ENCODE results near the gene KIF6. TPM values are rescaled to one million over a fixed set of nuclear protein-coding genes. Genes with fewer than 3 reads are reported as not detected.

KIF6 gene
- total RNA-seq, 1 donor from 2014 or later = 2.7 TPM

- H3K79me2 ChIP-seq (ENCODE audit: low read depth) = no peaks in the 10 kb centered on the region
- no peak overlapping the region for H2AFZ ChIP-seq (replicated peaks)
- no peaks in the 10 kb centered on the region for H3K9me3 ChIP-seq (ENCODE audit: low read depth)
- no peak overlapping the region for H3K4me2 ChIP-seq
- no peaks in the 10 kb centered on the region for H3K27me3 ChIP-seq
- no peak overlapping the region for H3K27ac ChIP-seq
- H3F3A ChIP-seq (ENCODE audit: low read depth) = no peaks in the 10 kb centered on the region
- H3K4me1 Mint-ChIP-seq = peaks cover 3% of the 10 kb centered on the region
- no peak overlapping the region for H3K9ac ChIP-seq
- no peaks in the 10 kb centered on the region for H3K36me3 Mint-ChIP-seq
- H3K4me3 ChIP-seq = no peak overlapping the region
- DNase-seq (ENCODE audit: low spot score) = no peak
- no peaks in the 10 kb centered on the region for H3K27me3 Mint-ChIP-seq (ENCODE audit: insufficient read depth, low read depth)
- H3K36me3 ChIP-seq = no peaks in the 10 kb centered on the region
- no peaks in the 10 kb centered on the region for H4K20me1 ChIP-seq (ENCODE audit: low read depth)
- H3K27ac Mint-ChIP-seq = no peak overlapping the region
- H3K4me3 Mint-ChIP-seq = no peak overlapping the region
- H3K9me3 Mint-ChIP-seq = no peaks in the 10 kb centered on the region
- TF ChIP-seq CTCF (IDR thresholded peaks at IDR 0.05) = no peak
- TF ChIP-seq EZH2phosphoT487 (IDR thresholded peaks at IDR 0.05) = no peak
- no peaks in the 10 kb centered on the region for H3K4me1 ChIP-seq
These were observed 147.6 kb downstream of the KIF6 start for GRCh38 chr6:39577446-39578165.

- no peak overlapping the region for H2AFZ ChIP-seq (replicated peaks)
- no peaks in the 10 kb centered on the region for H3K9me3 Mint-ChIP-seq
- no peaks in the 10 kb centered on the region for H3K79me2 ChIP-seq (ENCODE audit: low read depth)
- H4K20me1 ChIP-seq (ENCODE audit: low read depth) = no peaks in the 10 kb centered on the region
- no peak overlapping the region for H3K9ac ChIP-seq
- peaks cover 3% of the 10 kb centered on the region for H3K4me1 Mint-ChIP-seq
- H3K27ac ChIP-seq = no peak overlapping the region
- H3K4me3 ChIP-seq = no peak overlapping the region
- no peaks in the 10 kb centered on the region for H3K4me1 ChIP-seq
- H3F3A ChIP-seq (ENCODE audit: low read depth) = no peaks in the 10 kb centered on the region
- TF ChIP-seq EZH2phosphoT487 (IDR thresholded peaks at IDR 0.05) (no peak), EZH2 (IDR thresholded peaks at IDR 0.05) (no peak), CTCF (IDR thresholded peaks at IDR 0.05) (no peak)
- H3K9me3 ChIP-seq (ENCODE audit: low read depth) = no peaks in the 10 kb centered on the region
- no peak overlapping the region for H3K4me3 Mint-ChIP-seq
- H3K27me3 Mint-ChIP-seq (ENCODE audit: insufficient read depth, low read depth) = no peaks in the 10 kb centered on the region
- no peaks in the 10 kb centered on the region for H3K36me3 ChIP-seq
- no peak for DNase-seq (ENCODE audit: low spot score)
- H3K4me2 ChIP-seq = no peak overlapping the region
- H3K36me3 Mint-ChIP-seq = no peaks in the 10 kb centered on the region
- no peaks in the 10 kb centered on the region for H3K27me3 ChIP-seq
- H3K27ac Mint-ChIP-seq = no peak overlapping the region
These were observed 148.5 kb downstream of the KIF6 start for GRCh38 chr6:39576556-39577303.

- no peak overlapping the region for H3K27ac Mint-ChIP-seq
- Histone ChIP-seq H3K79me2 (ENCODE audit: low read depth) (no peaks in the 10 kb centered on the region), H3K4me1 (no peaks in the 10 kb centered on the region), H2AFZ (replicated peaks) (no peak overlapping the region), H3F3A (ENCODE audit: low read depth) (no peaks in the 10 kb centered on the region), H3K4me3 (no peak overlapping the region), H3K9ac (no peak overlapping the region), H3K36me3 (no peaks in the 10 kb centered on the region), H3K9me3 (ENCODE audit: low read depth) (no peaks in the 10 kb centered on the region), H3K4me2 (no peak overlapping the region), H4K20me1 (ENCODE audit: low read depth) (no peaks in the 10 kb centered on the region), H3K27me3 (no peaks in the 10 kb centered on the region), H3K27ac (no peak overlapping the region)
- no peaks in the 10 kb centered on the region for H3K27me3 Mint-ChIP-seq (ENCODE audit: insufficient read depth, low read depth)
- DNase-seq (ENCODE audit: low spot score) = no peak
- H3K4me1 Mint-ChIP-seq = peaks cover 3% of the 10 kb centered on the region
- peaks cover 3% of the 10 kb centered on the region for H3K9me3 Mint-ChIP-seq
- no peak overlapping the region for H3K4me3 Mint-ChIP-seq
- no peak for TF ChIP-seq EZH2 (IDR thresholded peaks at IDR 0.05)
- no peak for TF ChIP-seq EZH2phosphoT487 (IDR thresholded peaks at IDR 0.05)
- no peak for TF ChIP-seq CTCF (IDR thresholded peaks at IDR 0.05)
- H3K36me3 Mint-ChIP-seq = no peaks in the 10 kb centered on the region
These were observed 150.2 kb downstream of the KIF6 start for GRCh38 chr6:39574991-39575390.

Measured in neural progenitor cell (in vitro differentiated cells).